ENCODE measurements around the gene UAP1L1. TPM values are rescaled to one million over a fixed set of nuclear protein-coding genes. Genes with fewer than 3 reads are reported as not detected.

UAP1L1 gene
- total RNA-seq, 2 experiments from 2014 or later, result 6.5 to 6.8 TPM

DNA sequence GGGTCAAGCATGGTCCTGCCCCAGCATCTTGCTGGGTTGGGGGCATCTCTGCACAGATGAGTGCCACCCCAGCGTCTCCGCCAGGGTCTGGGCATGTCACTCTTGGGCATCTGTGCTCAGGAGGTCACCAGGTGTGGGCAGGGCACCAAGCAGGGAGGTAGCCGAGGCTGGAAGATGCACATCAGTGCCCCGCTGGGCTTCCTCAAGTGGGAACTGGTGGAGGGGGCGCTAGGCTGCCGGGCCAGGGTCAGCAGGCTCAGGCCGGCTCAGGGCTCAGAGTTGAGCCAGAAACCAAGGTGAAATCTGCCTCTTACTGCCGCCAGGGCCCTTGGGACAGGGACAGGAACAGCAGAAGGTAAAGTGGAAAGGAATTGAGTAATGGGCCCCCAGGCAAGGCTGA lies 41.4 kb upstream of the UAP1L1 start:
- POLR2A ChIA-PET, result interaction anchor here (0.6 to 2.4 kb wide), 6 partner anchors 13 to 245 kb away, joined by 3 to 9 read pairs (median 6); partner anchors contain the start of genes AJM1, MAN1B1, SAPCD2 and TMEM141
- intact Hi-C loops (cut with DNase I, micrococcal nuclease), result loop anchor here (1.0 to 2.0 kb wide), 4 partner anchors 31 to 249 kb away; partner anchors contain the start of gene AJM1 (in 1 of the 2)

DNA sequence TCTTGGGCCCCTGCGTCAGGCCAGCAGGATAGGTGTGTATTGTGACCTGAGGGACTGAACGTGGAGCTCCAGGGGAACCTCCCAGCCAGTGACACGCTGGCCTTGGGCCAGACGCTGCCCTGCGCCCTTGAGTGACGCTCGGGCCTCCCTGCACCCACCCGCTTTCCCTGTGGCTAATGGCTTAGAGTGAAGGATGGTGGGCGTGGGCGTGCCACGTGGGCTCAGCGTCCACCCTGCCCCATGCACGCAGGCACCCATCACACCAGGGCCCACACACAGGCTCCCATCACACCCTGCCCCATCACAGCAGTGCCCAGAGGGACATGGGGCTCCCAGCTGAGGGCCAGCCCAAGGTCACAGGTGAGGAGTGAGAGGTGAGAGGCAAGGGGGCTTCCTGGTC lies 40.3 kb upstream of the UAP1L1 start:
- H3K4me1 Mint-ChIP-seq (ENCODE audit: low read depth), result peaks cover 27% of the 10 kb centered on the region
- ChIA-PET POLR2A (no interaction called here), CTCF (no interaction called here)
- H3K27ac Mint-ChIP-seq, result no peak overlapping the region
- Histone ChIP-seq H3K27ac (ENCODE audit: low read depth in 1 of 2, low read length in 2 of 2) (no peak overlapping the region), H3K4me3 (ENCODE audit: low read length) (no peak overlapping the region), H3K9me3 (ENCODE audit: control insufficient read depth in 1 of 2, insufficient read depth in 1 of 2, low read length in 2 of 2) (peaks cover 0 to 4% of the 10 kb centered on the region in 2 experiments), H3K4me1 (ENCODE audit: insufficient read depth, low read length) (peaks cover 31% of the 10 kb centered on the region), H3K36me3 (ENCODE audit: insufficient read depth, low read length) (no peaks in the 10 kb centered on the region), H3K27me3 (ENCODE audit: control insufficient read depth in 1 of 2, insufficient read depth in 2 of 2, low read length in 2 of 2) (peaks cover 0 to 2% of the 10 kb centered on the region in 2 experiments)
- no peaks in the 10 kb centered on the region for H3K36me3 Mint-ChIP-seq (ENCODE audit: low read depth)
- TF ChIP-seq, protein P1, sequence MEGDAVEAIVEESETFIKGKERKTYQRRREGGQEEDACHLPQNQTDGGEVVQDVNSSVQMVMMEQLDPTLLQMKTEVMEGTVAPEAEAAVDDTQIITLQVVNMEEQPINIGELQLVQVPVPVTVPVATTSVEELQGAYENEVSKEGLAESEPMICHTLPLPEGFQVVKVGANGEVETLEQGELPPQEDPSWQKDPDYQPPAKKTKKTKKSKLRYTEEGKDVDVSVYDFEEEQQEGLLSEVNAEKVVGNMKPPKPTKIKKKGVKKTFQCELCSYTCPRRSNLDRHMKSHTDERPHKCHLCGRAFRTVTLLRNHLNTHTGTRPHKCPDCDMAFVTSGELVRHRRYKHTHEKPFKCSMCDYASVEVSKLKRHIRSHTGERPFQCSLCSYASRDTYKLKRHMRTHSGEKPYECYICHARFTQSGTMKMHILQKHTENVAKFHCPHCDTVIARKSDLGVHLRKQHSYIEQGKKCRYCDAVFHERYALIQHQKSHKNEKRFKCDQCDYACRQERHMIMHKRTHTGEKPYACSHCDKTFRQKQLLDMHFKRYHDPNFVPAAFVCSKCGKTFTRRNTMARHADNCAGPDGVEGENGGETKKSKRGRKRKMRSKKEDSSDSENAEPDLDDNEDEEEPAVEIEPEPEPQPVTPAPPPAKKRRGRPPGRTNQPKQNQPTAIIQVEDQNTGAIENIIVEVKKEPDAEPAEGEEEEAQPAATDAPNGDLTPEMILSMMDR (IDR thresholded peaks at IDR 0.05), result no peak
- H3K27me3 Mint-ChIP-seq, result no peaks in the 10 kb centered on the region
- H3K4me3 Mint-ChIP-seq, result no peak overlapping the region
- no peak for DNase-seq
- intact Hi-C loops (cut with DNase I, micrococcal nuclease), result no loop called here
- no peaks in the 10 kb centered on the region for H3K9me3 Mint-ChIP-seq
- ATAC-seq (ENCODE audit: poor library complexity), result no peak

More for the DNA sequence above, 41.4 kb upstream of the UAP1L1 start:
- Histone ChIP-seq H3K4me3 (ENCODE audit: low read length) (no peak overlapping the region), H3K27me3 (ENCODE audit: control insufficient read depth in 1 of 2, insufficient read depth in 2 of 2, low read length in 2 of 2) (no peaks in the 10 kb centered on the region), H3K27ac (ENCODE audit: low read depth in 1 of 2, low read length in 2 of 2) (no peak overlapping the region), H3K9me3 (ENCODE audit: control insufficient read depth in 1 of 2, insufficient read depth in 1 of 2, low read length in 2 of 2) (no peaks in the 10 kb centered on the region), H3K4me1 (ENCODE audit: insufficient read depth, low read length) (peaks cover 42% of the 10 kb centered on the region), H3K36me3 (ENCODE audit: insufficient read depth, low read length) (no peaks in the 10 kb centered on the region)
- Mint-ChIP-seq H3K4me3 (no peak overlapping the region), H3K36me3 (ENCODE audit: low read depth) (no peaks in the 10 kb centered on the region), H3K27ac (no peak overlapping the region), H3K27me3 (no peaks in the 10 kb centered on the region), H3K9me3 (no peaks in the 10 kb centered on the region), H3K4me1 (ENCODE audit: low read depth) (peaks cover 33% of the 10 kb centered on the region)
- TF ChIP-seq, protein P1 (IDR thresholded peaks at IDR 0.05), result no peak
- DNase-seq, result no peak
- no peak for ATAC-seq (ENCODE audit: poor library complexity)
- CTCF ChIA-PET, result interaction anchor here (0.8 to 2.9 kb wide), 14 partner anchors 10 to 252 kb away, joined by 3 to 20 read pairs (median 10); partner anchors contain the start of genes AJM1, CLIC3, MAN1B1 and NPDC1

DNA sequence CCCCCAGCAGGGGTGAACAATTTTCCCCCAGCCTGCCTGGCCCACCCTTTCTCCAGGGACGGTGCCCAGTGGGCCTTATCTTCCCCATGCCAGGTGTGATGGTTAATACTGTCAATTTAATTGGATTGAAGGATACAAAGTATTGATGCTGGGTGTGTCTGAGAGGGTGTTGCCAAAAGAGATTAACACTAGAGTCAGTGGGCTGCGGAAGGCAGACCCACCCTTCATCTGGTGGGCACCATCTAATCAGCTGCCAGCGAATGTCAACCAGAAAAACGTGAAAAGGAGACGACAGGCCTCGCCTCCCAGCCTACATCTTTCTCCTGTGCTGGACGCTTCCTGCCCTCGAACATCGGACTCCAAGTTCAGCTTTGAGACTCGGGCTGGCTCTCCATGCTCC lies 39.8 kb upstream of the UAP1L1 start:
- Mint-ChIP-seq H3K36me3 (ENCODE audit: low read depth) (no peaks in the 10 kb centered on the region), H3K4me3 (no peak overlapping the region), H3K9me3 (no peaks in the 10 kb centered on the region), H3K4me1 (ENCODE audit: low read depth) (peaks cover 23% of the 10 kb centered on the region), H3K27me3 (no peaks in the 10 kb centered on the region), H3K27ac (no peak overlapping the region)
- ChIA-PET CTCF (no interaction called here), POLR2A (no interaction called here)
- Histone ChIP-seq H3K4me3 (ENCODE audit: low read length) (no peak overlapping the region), H3K9me3 (ENCODE audit: control insufficient read depth in 1 of 2, insufficient read depth in 1 of 2, low read length in 2 of 2) (peaks cover 0 to 4% of the 10 kb centered on the region in 2 experiments), H3K4me1 (ENCODE audit: insufficient read depth, low read length) (peaks cover 26% of the 10 kb centered on the region), H3K27ac (ENCODE audit: low read depth in 1 of 2, low read length in 2 of 2) (no peak overlapping the region), H3K36me3 (ENCODE audit: insufficient read depth, low read length) (no peaks in the 10 kb centered on the region), H3K27me3 (ENCODE audit: control insufficient read depth in 1 of 2, insufficient read depth in 2 of 2, low read length in 2 of 2) (peaks cover 0 to 2% of the 10 kb centered on the region in 2 experiments)
- DNase-seq (no peak), ATAC-seq (ENCODE audit: poor library complexity) (no peak)
- intact Hi-C loops (cut with DNase I, micrococcal nuclease), result no loop called here
- TF ChIP-seq, protein P1 (IDR thresholded peaks at IDR 0.05), result no peak

All from CD4-positive, alpha-beta T cell (primary cell).